ENCODE data around the gene LIMA1. TPM values are rescaled to one million over a fixed set of nuclear protein-coding genes. Genes with fewer than 3 reads are reported as not detected.
A peak's percentile ranks its signal among the peaks of the same experiment; 100 is the strongest.

The LIMA1 gene
- total and polyA plus RNA-seq, 9 of the 15 experiments (the other 6 are each of a cell fraction or from before 2014, with no cell fraction given): 20.2 to 37.8 (median 27.3) TPM

- TF ChIP-seq, protein P1, sequence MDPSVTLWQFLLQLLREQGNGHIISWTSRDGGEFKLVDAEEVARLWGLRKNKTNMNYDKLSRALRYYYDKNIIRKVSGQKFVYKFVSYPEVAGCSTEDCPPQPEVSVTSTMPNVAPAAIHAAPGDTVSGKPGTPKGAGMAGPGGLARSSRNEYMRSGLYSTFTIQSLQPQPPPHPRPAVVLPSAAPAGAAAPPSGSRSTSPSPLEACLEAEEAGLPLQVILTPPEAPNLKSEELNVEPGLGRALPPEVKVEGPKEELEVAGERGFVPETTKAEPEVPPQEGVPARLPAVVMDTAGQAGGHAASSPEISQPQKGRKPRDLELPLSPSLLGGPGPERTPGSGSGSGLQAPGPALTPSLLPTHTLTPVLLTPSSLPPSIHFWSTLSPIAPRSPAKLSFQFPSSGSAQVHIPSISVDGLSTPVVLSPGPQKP (CRISPR knock-in tag; IDR thresholded peaks at IDR 0.05): no peak
- TF ChIP-seq MAFG (tag; conservative IDR thresholded peaks at IDR 0.05) (peak; percentile 64), TOE1 (IDR thresholded peaks at IDR 0.05; ENCODE audit: borderline replicate concordance) (no peak), TOE1 (CRISPR knock-in tag; IDR thresholded peaks at IDR 0.05; ENCODE audit: borderline replicate concordance, low read depth) (no peak), E2F8 (IDR thresholded peaks at IDR 0.05; ENCODE audit: low read depth, partially characterized antibody) (no peak), ETV1 (tag; conservative IDR thresholded peaks at IDR 0.05; ENCODE audit: low read depth) (peak; percentile 80), ZNF197 (CRISPR knock-in tag; IDR thresholded peaks at IDR 0.05; ENCODE audit: low read depth) (no peak), ZFP91 (CRISPR knock-in tag; IDR thresholded peaks at IDR 0.05) (no peak), DMBX1 (CRISPR knock-in tag; IDR thresholded peaks at IDR 0.05; ENCODE audit: borderline replicate concordance) (no peak), KLF13 (tag; IDR thresholded peaks at IDR 0.05; ENCODE audit: borderline replicate concordance, low read depth) (no peak; the same call in 1 of the 2 replicates), ZNF280A (IDR thresholded peaks at IDR 0.05; ENCODE audit: low read depth, partially characterized antibody) (no peak), ZNF707 (CRISPR knock-in tag; conservative IDR thresholded peaks at IDR 0.05) (no peak), RB1 (IDR thresholded peaks at IDR 0.05; ENCODE audit: low read depth) (no peak), NFRKB (IDR thresholded peaks at IDR 0.05; ENCODE audit: low read depth) (no peak; the same call in 1 of the 2 replicates), CBX2 (IDR thresholded peaks at IDR 0.05; ENCODE audit: insufficient read depth, low read length, poor library complexity, severe bottlenecking) (no peak)
- TF ChIP-seq, protein P2, sequence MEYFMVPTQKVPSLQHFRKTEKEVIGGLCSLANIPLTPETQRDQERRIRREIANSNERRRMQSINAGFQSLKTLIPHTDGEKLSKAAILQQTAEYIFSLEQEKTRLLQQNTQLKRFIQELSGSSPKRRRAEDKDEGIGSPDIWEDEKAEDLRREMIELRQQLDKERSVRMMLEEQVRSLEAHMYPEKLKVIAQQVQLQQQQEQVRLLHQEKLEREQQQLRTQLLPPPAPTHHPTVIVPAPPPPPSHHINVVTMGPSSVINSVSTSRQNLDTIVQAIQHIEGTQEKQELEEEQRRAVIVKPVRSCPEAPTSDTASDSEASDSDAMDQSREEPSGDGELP (CRISPR knock-in tag; IDR thresholded peaks at IDR 0.05; ENCODE audit: borderline replicate concordance): peak; percentile 94
- TF ChIP-seq, protein P3, sequence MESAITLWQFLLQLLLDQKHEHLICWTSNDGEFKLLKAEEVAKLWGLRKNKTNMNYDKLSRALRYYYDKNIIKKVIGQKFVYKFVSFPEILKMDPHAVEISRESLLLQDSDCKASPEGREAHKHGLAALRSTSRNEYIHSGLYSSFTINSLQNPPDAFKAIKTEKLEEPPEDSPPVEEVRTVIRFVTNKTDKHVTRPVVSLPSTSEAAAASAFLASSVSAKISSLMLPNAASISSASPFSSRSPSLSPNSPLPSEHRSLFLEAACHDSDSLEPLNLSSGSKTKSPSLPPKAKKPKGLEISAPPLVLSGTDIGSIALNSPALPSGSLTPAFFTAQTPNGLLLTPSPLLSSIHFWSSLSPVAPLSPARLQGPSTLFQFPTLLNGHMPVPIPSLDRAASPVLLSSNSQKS (CRISPR knock-in tag; IDR thresholded peaks at IDR 0.05): no peak
Measured at GRCh38 chr12:50246873-50247612, 36.3 kb downstream of the LIMA1 start (continued).
